ENCODE results near the gene C2CD4B.

The C2CD4B gene

DNA sequence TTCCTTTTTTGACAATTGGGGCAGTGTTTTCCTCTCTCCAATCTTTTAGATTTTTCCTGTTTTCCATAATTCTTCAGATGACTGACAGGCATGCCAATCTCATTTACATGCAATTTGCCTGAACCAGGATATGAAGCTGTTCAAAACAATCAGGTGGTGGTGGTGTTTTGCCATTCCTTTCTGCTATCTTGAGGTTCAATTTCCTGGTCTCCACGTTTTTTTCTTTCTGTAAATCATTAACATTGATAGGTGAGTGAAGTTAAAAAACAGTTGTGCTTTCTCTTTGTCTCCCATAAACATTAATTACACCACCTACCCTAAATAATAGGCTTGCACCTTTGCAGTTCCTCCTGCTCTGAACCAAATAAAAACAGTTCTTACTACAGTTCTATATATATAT is 49.2 kb downstream of the C2CD4B start:
- DNase-seq = no peak
